SHP77 treated with DMSO at 0.1 percent for 48 hours (cell line): ENCODE data around the gene CLBA1.
"Not testable (repeated sequence)": the region's sequence is repeated elsewhere in the genome, so short reads cannot be mapped to it uniquely, and the experiment has no call there.

Source experiments
- DNase-seq: peaks from one replicate; lab custom pipeline; 2025; lab: John Stamatoyannopoulos, UW

Gene CLBA1

GRCh38 chr14:105023144-105023543 lies 37.6 kb downstream of the CLBA1 start:
- no peak for DNase-seq

GRCh38 chr14:105023791-105024480 lies 38.3 kb downstream of the CLBA1 start:
- DNase-seq, result no peak

GRCh38 chr14:105025429-105025828 lies 39.8 kb downstream of the CLBA1 start:
- DNase-seq, result no peak

- DNase-seq, result no peak
Observed at GRCh38 chr14:105026033-105026785, 40.6 kb downstream of the CLBA1 start.

GRCh38 chr14:105026802-105027563 lies 41.4 kb downstream of the CLBA1 start:
- no peak for DNase-seq

- DNase-seq, result not testable (repeated sequence)
Observed at GRCh38 chr14:105027718-105028117, 42.1 kb downstream of the CLBA1 start.

GRCh38 chr14:105028251-105028927 lies 42.8 kb downstream of the CLBA1 start:
- no peak for DNase-seq

GRCh38 chr14:105029402-105029801 lies 43.8 kb downstream of the CLBA1 start:
- no peak for DNase-seq

GRCh38 chr14:105030194-105030593 lies 44.6 kb downstream of the CLBA1 start:
- no peak for DNase-seq

GRCh38 chr14:105030836-105031396 lies 45.3 kb downstream of the CLBA1 start:
- no peak for DNase-seq

GRCh38 chr14:105032451-105032901 lies 46.9 kb downstream of the CLBA1 start:
- not testable (repeated sequence) for DNase-seq

- not testable (repeated sequence) for DNase-seq
Observed at GRCh38 chr14:105033412-105033900, 47.9 kb downstream of the CLBA1 start.

- no peak for DNase-seq
Observed at GRCh38 chr14:105034315-105035039, 48.9 kb downstream of the CLBA1 start.

GRCh38 chr14:105035616-105036015 lies 50.0 kb downstream of the CLBA1 start:
- DNase-seq, result not testable (repeated sequence)

GRCh38 chr14:105039458-105040205 lies 54.0 kb downstream of the CLBA1 start:
- DNase-seq, result no peak

- no peak for DNase-seq
Observed at GRCh38 chr14:105041841-105042765, 56.5 kb downstream of the CLBA1 start.

- no peak for DNase-seq
Observed at GRCh38 chr14:105042813-105043212, 57.2 kb downstream of the CLBA1 start.

GRCh38 chr14:105043641-105044040 lies 58.1 kb downstream of the CLBA1 start:
- no peak for DNase-seq
